HCT116 (cell line): Measurements from ENCODE around the gene DTX1. TPM values are rescaled to one million over a fixed set of nuclear protein-coding genes. Genes with fewer than 3 reads are reported as not detected.

Experiments used
- ATAC-seq: fragments of 200-7000 bp; cut with Tn5 transposase; 2 replicates; pipeline ENCODE4 v1.9.1; 2020; ENCODE audit warnings: mild to moderate bottlenecking, moderate library complexity
- BruUV-seq: library from RNA; stranded (reverse); fragments of 400-500 nt; replicated peaks from 2 replicates; lab custom pipeline; 2021; lab: Mats Ljungman, UMichigan
- CTCF ChIA-PET: fragments of 300-600 bp; sonication (Branson Sonifier 250); formaldehyde crosslinking; loops from one replicate; lab custom pipeline; 2021; ENCODE audit warnings: antibody characterized with exemption; lab: Charles Lee
- POLR2A ChIA-PET: fragments of 300-600, 350-600 bp; sonication (Branson Sonifier 250); formaldehyde crosslinking; loops from one replicate; lab custom pipeline; 2021; ENCODE audit warnings: antibody characterized with exemption; lab: Charles Lee
- RAD21 ChIA-PET, 2 experiments: fragments of 300-600 bp; sonication (Branson Sonifier 250); formaldehyde crosslinking; loops; one replicate each; lab custom pipeline; 2023; ENCODE audit warnings: low total read pairs in 2 of 2; ENCODE audit not compliant: uncharacterized antibody in 2 of 2, unreplicated experiment in 2 of 2, low non-redundant PET in 1 of 2; lab: Charles Lee
- DNase-seq: peaks from one replicate; pipeline ENCODE4 v3.0.0-alpha.2; 2010; ENCODE audit warnings: low read depth, low spot score
- H2AFZ ChIP-seq: fragments of 200-600 bp; shearing (Covaris generic), sonication (generic); 2 replicates; pipeline ENCODE4 v1.6.1; 2017; ENCODE audit warnings: low read depth, mixed run types, mixed read lengths, antibody characterized with exemption, low read length; ENCODE audit not compliant: poor library complexity, severe bottlenecking
- H3K27ac ChIP-seq: 2 replicates; pipeline ENCODE4 v1.5.1; 2012; ENCODE audit warnings: low read depth, low read length
- H3K27me3 ChIP-seq: fragments of 200-600 bp; sonication (generic); 2 replicates; pipeline ENCODE4 v1.6.1; 2016; ENCODE audit warnings: mixed run types, low read length, mixed read lengths; ENCODE audit not compliant: insufficient read depth
- H3K36me3 ChIP-seq, 2 experiments: fragments of 200-500 bp in 1 of 2; fragments of 200-600 bp in 1 of 2; sonication (Bioruptor generic) in 1 of 2; sonication (generic) in 1 of 2; 2 replicates each; pipeline versions ENCODE4 v1.5.1 to v1.6.1; 2014 to 2016; ENCODE audit warnings: low read length in 2 of 2, inconsistent platforms in 1 of 2, mixed read lengths in 1 of 2, mixed run types in 1 of 2; ENCODE audit not compliant: insufficient read depth in 2 of 2, control insufficient read depth in 1 of 2
- H3K4me1 ChIP-seq, 2 experiments: fragments of 200-600 bp in 1 of 2; sonication (generic) in 1 of 2; 2 replicates each; pipeline versions ENCODE4 v1.5.1 to v1.6.1; 2012 to 2017; ENCODE audit warnings: low read length in 2 of 2, inconsistent platforms in 1 of 2, mild to moderate bottlenecking in 1 of 2, mixed read lengths in 1 of 2, mixed run types in 1 of 2, moderate library complexity in 1 of 2; ENCODE audit not compliant: insufficient read depth in 2 of 2, control insufficient read depth in 1 of 2
- H3K4me2 ChIP-seq: fragments of 200-600 bp; sonication (generic); 2 replicates; pipeline ENCODE4 v1.6.1; 2017; ENCODE audit warnings: mixed run types, low read length, mixed read lengths
- H3K4me3 ChIP-seq, 2 experiments: fragments of 200-600 bp in 1 of 2; sonication (generic) in 1 of 2; replicated peaks in 1 of 2; 2 replicates each; pipeline ENCODE4 v1.5.1; 2011 to 2016; ENCODE audit warnings: low read length in 2 of 2, control low read depth in 1 of 2, low read depth in 1 of 2, mild to moderate bottlenecking in 1 of 2, mixed read lengths in 1 of 2, mixed run types in 1 of 2
- H3K79me2 ChIP-seq: fragments of 200-600 bp; sonication (generic); 2 replicates; pipeline ENCODE4 v1.6.1; 2017; ENCODE audit warnings: mild to moderate bottlenecking, mixed run types, low read length, moderate library complexity, mixed read lengths; ENCODE audit not compliant: insufficient read depth
- H3K9ac ChIP-seq: fragments of 200-600 bp; sonication (generic); 2 replicates; pipeline ENCODE4 v1.6.1; 2016; ENCODE audit warnings: low read length, mixed read lengths
- H3K9me2 ChIP-seq: fragments of 200-600 bp; sonication (generic), shearing (Covaris generic); 2 replicates; pipeline ENCODE4 v1.6.1; 2017; ENCODE audit warnings: mixed run types, mild to moderate bottlenecking, moderate library complexity; ENCODE audit not compliant: insufficient read depth
- H3K9me3 ChIP-seq, 2 experiments: fragments of 200-500 bp in 1 of 2; fragments of 200-600 bp in 1 of 2; sonication (Bioruptor generic) in 1 of 2; sonication (generic) in 1 of 2; 2 replicates each; pipeline ENCODE4 v1.6.1; 2014 to 2017; ENCODE audit warnings: low read length in 2 of 2, mixed read lengths in 2 of 2, inconsistent platforms in 1 of 2, low read depth in 1 of 2, mild to moderate bottlenecking in 1 of 2, mixed run types in 1 of 2, moderate library complexity in 1 of 2; ENCODE audit not compliant: control insufficient read depth in 1 of 2, insufficient read depth in 1 of 2
- H4K20me1 ChIP-seq: fragments of 200-600 bp; sonication (generic), shearing (Covaris generic); 2 replicates; pipeline ENCODE4 v1.6.1; 2017; ENCODE audit warnings: mixed run types, mild to moderate bottlenecking, moderate library complexity; ENCODE audit not compliant: insufficient read depth
- CTCF ChIP-seq, 3 experiments: fragments of 200-600 bp in 1 of 3; sonication (generic) in 1 of 3; IDR thresholded peaks in 2 of 3; conservative IDR thresholded peaks in 1 of 3; 2 replicates each; pipeline ENCODE4 v1.5.1; 2012 to 2017; ENCODE audit warnings: low read depth in 2 of 3, low read length in 2 of 3, antibody characterized with exemption in 1 of 3, borderline replicate concordance in 1 of 3, control low read depth in 1 of 3, mild to moderate bottlenecking in 1 of 3, mixed read lengths in 1 of 3, mixed run types in 1 of 3, moderate library complexity in 1 of 3; ENCODE audit not compliant: insufficient read depth in 1 of 3
- EGR1 ChIP-seq: IDR thresholded peaks from 2 replicates; pipeline ENCODE4 v1.6.1; 2012; ENCODE audit warnings: low read depth
- ELF1 ChIP-seq: IDR thresholded peaks from 2 replicates; pipeline ENCODE4 v1.6.1; 2012; ENCODE audit warnings: low read depth, borderline replicate concordance
- EZH2phosphoT487 ChIP-seq: fragments of 200-600 bp; IDR thresholded peaks from 2 replicates; pipeline ENCODE4 v1.6.1; 2018; ENCODE audit warnings: antibody characterized with exemption, borderline replicate concordance
- FOSL1 ChIP-seq: IDR thresholded peaks from 2 replicates; pipeline ENCODE4 v1.6.1; 2012; ENCODE audit warnings: low read depth
- MAX ChIP-seq: IDR thresholded peaks from 2 replicates; pipeline ENCODE4 v1.6.1; 2012
- POLR2A ChIP-seq: IDR thresholded peaks from 2 replicates; pipeline ENCODE4 v1.7.0; 2011; ENCODE audit warnings: borderline replicate concordance; ENCODE audit not compliant: insufficient read depth, insufficient read length; ENCODE audit errors: extremely low read depth
- SIN3A ChIP-seq: IDR thresholded peaks from 2 replicates; pipeline ENCODE4 v1.6.1; 2012; ENCODE audit warnings: low read depth
- SP1 ChIP-seq: IDR thresholded peaks from 2 replicates; pipeline ENCODE4 v1.6.1; 2012; ENCODE audit warnings: low read depth
- ZFX ChIP-seq: fragments of 450-650 bp; IDR thresholded peaks from 2 replicates; pipeline ENCODE4 v1.6.1; 2017
- intact Hi-C: fragments of 100-400 bp; cut with micrococcal nuclease; formaldehyde crosslinking; loops from 2 replicates; pipeline ENCODE4 v1.10.0; 2022
- total RNA-seq: library from RNA; stranded (reverse); gene quantifications from one replicate; pipeline ENCODE4 v1.2.1, GENCODE V29; 2021; ENCODE audit not compliant: unreplicated experiment
- TF ChIP-seq, protein P1 (sequence below): IDR thresholded peaks from 2 replicates; pipeline ENCODE4 v1.6.1; 2012

Gene DTX1
- total RNA-seq, 1 experiment from 2014 or later: not detected

GRCh38 chr12:113061061-113061694, 4.6 kb downstream of the DTX1 start:
- DNase-seq: no peak
- Histone ChIP-seq H3K27ac (no peak overlapping the region), H3K36me3 (no peaks in the 10 kb centered on the region), H3K4me1 (no peaks in the 10 kb centered on the region), H3K79me2 (no peaks in the 10 kb centered on the region), H3K4me2 (no peak overlapping the region), H3K4me3 (no peak overlapping the region), H3K9me3 (no peaks in the 10 kb centered on the region), H3K27me3 (no peaks in the 10 kb centered on the region), H4K20me1 (no peaks in the 10 kb centered on the region), H3K9me2 (no peaks in the 10 kb centered on the region), H3K9ac (no peak overlapping the region), H2AFZ (no peak overlapping the region)
- TF ChIP-seq, protein P1, sequence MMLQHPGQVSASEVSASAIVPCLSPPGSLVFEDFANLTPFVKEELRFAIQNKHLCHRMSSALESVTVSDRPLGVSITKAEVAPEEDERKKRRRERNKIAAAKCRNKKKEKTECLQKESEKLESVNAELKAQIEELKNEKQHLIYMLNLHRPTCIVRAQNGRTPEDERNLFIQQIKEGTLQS: no peak
- no peak for TF ChIP-seq POLR2A
- no peak for TF ChIP-seq CTCF (IDR thresholded peaks at IDR 0.05 in 2 of 3, conservative IDR thresholded peaks at IDR 0.05 in 1 of 3; ENCODE audit: borderline replicate concordance in 1 of 3, insufficient read depth in 1 of 3, low read depth in 2 of 3, low read length in 2 of 3)
- TF ChIP-seq SIN3A: no peak
- no peak for TF ChIP-seq ZFX
- TF ChIP-seq MAX: no peak
- no peak for TF ChIP-seq SP1
- TF ChIP-seq ELF1: no peak
- no peak for TF ChIP-seq EGR1
- TF ChIP-seq EZH2phosphoT487: no peak
- TF ChIP-seq FOSL1: no peak
- CTCF ChIA-PET: no interaction called here
- ATAC-seq: no peak
- RAD21 ChIA-PET: no interaction called here
- intact Hi-C loops: no loop called here
- BruUV-seq: no TSS peak
- POLR2A ChIA-PET: no interaction called here
